ENCODE measurements around the gene POMC.
"Not testable (repeated sequence)": the region's sequence is repeated elsewhere in the genome, so short reads cannot be mapped to it uniquely, and the experiment has no call there.

POMC gene

DNA sequence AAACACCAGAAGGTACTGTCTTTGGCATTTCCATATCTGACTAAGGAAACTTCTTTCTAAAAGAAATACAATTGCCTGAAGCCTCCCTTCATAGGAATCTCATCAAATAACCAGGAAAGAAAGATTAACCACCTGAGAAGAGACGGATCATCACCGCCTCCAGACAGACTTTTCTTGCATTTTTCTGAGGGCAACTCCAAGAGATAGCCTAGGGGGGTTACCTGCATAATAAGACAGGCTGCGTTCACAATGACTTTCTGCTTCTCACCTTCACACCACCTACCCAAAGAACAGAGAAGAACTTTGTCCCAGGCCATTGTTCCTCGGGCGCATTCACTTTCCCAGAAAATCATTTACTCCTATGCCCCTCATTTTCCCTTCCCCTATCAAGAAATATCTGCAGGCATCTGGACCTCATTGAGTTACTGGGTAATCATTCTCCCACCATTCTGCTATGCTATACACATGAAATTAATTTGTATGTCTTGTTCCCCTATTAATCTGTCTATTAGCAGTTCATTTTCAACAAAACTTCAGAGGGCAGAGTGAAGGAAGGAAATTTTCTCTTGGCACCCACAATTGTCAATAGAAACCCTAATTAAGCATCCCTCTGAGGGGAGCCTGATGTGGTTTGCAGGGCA, 8.3 kb upstream of the POMC start:
- no peak for DNase-seq (ENCODE audit: low read depth)

- DNase-seq (ENCODE audit: low read depth) = no peak
Measured at GRCh38 chr2:25176138-25176537, 7.8 kb upstream of the POMC start.

DNA sequence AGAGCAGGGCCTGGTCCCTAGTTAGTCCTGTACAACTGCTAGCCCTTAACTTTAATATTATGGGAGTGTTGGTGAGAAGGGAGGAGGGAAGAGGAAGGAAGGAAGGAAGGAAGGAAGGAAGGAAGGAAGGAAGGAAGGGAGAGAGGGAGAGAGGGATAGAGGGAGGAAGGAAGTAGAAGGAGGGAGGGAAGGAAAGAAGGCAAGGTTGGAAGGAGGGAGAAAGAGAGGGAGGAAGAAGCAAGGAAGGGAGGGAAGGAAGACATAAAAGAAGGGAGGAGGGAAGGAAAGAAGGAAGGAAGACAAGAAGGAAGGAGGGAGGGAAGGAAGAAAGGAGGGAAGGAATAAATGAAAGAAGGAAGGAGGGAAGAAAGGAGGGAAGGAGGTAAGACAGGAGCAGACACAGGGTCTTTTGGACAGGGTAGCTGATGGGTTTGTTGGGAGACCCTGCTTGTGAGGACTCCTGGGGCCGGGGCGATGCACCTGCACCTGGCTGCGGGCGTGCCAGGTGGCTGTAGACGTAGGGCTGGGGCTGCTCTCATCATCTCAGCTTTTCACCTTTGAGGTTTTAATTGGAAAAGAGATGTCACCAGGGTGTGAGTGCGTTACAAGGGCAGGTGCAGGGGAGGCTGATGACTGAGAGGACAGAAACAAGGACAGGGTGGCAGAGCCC, 5.9 kb upstream of the POMC start:
- DNase-seq (ENCODE audit: low read depth) = no peak

- DNase-seq (ENCODE audit: low read depth) = no peak
Measured at GRCh38 chr2:25173719-25174118, 5.3 kb upstream of the POMC start.

- no peak for DNase-seq (ENCODE audit: low read depth)
Measured at GRCh38 chr2:25170888-25171287, 2.5 kb upstream of the POMC start.

- DNase-seq (ENCODE audit: low read depth) = no peak
Measured at GRCh38 chr2:25169073-25169470, 692 bp upstream of the POMC start.

GRCh38 chr2:25165992-25166875, 2.1 kb downstream of the POMC start:
- DNase-seq (ENCODE audit: low read depth) = no peak

DNA sequence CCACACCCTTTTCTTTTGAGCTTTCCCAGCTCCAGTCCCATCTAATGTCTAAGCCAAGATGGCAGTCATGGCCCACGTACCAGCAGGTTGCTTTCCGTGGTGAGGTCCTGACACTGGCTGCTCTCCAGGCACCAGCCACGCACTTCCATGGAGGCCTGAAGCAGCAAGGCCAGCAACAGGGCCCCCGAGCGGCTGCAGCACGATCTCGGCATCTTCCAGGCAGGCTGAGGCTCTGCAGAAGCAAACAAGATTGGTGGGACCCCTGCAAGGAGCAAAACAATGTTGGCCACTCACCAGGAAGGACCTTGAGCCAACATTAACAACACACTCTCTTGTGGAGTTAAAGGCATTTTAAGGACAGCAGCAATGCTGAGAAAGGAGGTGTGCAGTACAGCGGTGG, 3.8 kb downstream of the POMC start:
- no peak for DNase-seq (ENCODE audit: low read depth)

DNA sequence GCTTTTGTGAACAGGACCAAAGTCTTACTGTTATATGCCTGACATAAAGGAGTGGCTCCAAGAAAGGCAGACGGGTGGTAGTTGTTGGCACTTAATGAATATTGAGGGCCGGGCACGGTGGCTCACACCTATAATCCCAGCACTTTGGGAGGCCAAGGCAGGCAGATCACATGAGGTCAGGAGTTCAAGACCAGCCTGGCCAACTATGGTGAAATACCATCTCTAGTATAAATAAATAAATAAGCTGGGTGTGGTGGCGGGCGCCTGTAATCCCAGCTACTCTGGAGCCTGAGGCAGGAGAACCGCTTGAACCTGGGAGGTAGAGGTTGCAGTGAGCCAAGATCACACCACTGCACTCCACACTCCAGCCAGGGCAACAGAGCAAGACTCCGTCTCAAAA, 6.3 kb downstream of the POMC start:
- not testable (repeated sequence) for DNase-seq (ENCODE audit: low read depth)

GRCh38 chr2:25161055-25161781, 7.2 kb downstream of the POMC start:
- peak; percentile 39 for DNase-seq (ENCODE audit: low read depth)

DNA sequence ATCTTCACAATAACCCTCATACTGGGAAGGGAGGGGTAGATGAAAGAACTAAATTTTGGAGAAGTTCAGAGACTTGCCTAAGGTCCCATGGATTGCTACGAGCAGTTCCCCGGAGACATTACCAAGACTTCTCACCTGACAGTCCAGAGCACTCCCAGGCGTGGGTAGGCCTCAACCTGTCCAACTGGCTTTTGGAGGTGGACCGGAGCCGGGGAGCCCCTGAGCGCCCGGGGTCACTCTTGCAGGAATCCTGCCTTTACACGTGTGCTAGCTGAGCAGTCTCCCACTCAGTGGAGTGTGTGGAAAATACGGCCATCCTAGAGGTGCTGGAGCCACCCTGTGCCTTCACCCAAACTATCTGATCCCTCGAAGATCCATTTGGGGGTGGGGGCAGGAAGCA, 8.0 kb downstream of the POMC start:
- DNase-seq (ENCODE audit: low read depth) = no peak

DNA sequence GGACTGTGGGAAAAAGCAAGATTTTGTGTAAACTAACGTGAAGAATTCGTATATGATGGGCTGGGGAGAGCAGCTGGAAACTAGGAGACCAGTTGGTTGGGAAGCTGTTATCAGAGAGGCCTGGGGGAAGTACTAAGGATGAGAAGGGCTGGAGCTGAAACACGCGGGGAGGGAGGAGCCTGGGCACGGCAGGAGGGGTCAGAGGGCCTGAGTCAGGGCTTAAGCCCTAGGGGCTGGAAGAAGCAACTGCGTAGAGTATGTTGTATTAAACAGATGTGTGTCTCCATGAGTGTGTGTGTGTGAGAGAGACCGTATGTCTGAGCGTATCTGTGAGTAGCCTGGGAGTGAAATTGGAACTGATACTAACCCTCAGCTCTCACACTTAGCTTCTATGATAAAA, 8.4 kb downstream of the POMC start:
- DNase-seq (ENCODE audit: low read depth) = no peak

- no peak for DNase-seq (ENCODE audit: low read depth)
Measured at GRCh38 chr2:25158096-25158852, 10.1 kb downstream of the POMC start.

DNA sequence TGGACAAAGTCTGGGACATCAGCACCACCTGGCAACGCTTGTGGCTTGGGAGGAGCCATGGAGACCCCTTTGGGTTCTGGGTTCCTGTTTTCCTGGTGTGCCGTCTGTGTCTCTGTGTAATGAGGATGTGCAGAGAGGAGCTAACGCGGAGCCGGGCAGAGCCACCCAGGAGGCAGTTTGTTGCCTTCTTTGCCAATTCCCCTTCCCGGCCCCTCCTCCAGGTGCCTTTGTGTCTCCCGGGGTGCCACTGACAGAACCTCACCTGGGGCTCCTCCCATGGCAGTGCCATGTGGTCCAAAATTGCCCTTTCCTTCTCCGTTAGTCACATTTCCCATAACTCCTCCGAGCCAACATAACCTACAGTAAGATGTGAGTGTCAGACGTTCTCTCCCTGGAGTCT, 13.0 kb downstream of the POMC start:
- DNase-seq (ENCODE audit: low read depth) = no peak

GRCh38 chr2:25151718-25152117, 16.7 kb downstream of the POMC start:
- DNase-seq (ENCODE audit: low read depth) = no peak

DNA sequence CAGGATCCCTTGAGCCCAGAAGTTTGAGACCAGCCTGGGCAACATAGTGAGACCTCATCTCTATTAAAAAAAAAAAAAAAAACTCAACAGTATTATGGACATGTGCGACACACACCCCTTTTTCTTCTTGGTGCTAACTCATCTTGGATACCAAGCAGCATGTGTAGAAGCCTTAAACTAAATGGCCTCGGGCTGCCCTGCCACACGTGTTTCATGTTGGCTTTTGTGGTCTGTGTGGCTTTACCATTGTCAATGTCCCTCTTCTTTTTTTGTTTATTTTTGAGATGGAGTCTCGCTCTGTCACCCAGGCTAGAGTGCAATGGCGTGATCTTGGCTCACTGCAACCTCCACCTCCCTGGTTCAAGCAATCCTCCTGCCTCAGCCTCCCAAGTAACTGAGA, 17.4 kb downstream of the POMC start:
- not testable (repeated sequence) for DNase-seq (ENCODE audit: low read depth)

GRCh38 chr2:25149646-25150045, 18.7 kb downstream of the POMC start:
- no peak for DNase-seq (ENCODE audit: low read depth)

DNA sequence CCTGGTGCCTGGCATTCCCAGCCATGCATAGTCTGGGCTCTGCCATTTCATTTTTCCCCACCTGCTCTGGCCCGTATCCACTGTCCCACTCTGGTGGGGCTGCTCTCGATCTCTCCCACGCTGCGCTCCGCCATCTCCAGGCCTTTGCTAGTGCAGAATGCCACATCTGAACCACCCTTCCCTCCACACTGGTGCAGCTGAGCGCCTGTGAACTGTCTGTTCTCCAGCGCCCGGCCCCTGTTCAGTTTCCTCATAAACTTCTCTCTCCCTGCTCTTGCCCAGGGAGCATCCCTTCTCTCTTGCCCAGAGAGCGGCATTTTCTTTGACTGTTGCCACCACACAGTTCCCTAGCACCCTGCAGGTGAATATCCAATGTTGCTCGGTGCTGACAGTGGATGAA, 21.5 kb downstream of the POMC start:
- DNase-seq (ENCODE audit: low read depth) = no peak

DNA sequence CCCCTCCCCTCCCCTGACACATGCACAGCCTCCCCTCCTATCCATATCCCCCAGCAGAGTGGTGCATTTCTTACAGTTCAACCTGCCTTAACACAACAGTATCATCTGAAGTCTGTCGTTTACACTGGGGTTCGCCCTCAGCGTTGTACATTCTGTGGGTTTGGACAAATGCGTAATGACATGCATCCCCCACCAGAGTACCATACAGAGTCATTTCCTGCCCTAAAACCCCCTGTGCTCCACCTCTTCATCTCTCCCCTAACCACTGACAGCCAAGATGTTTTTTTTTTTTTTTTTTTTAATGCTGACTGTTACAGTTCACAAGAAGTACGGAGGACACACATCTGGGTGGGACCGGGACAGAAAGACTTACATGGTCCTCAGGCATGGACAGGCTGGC, 22.6 kb downstream of the POMC start:
- DNase-seq (ENCODE audit: low read depth) = no peak

DNA sequence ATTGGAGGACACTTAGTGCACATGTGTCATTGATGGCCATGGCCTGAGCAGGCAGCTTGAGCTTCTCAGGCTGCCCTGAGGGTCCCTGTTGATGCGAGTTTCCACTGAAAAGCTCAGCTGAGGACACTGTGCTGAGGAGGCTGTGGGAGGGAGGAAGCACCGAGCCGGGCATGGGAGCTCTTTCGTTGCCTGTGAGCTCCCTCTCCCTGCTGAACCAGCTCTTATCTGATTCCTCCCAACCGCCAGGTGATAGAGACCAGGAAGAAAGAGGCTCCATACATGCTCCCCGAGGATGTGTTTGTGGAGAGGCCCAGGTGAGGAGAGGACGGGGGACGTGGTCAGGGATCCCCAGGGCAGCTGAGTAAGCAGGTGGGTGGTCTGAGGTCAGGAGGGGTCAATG, 27.3 kb downstream of the POMC start:
- DNase-seq (ENCODE audit: low read depth) = no peak

DNA sequence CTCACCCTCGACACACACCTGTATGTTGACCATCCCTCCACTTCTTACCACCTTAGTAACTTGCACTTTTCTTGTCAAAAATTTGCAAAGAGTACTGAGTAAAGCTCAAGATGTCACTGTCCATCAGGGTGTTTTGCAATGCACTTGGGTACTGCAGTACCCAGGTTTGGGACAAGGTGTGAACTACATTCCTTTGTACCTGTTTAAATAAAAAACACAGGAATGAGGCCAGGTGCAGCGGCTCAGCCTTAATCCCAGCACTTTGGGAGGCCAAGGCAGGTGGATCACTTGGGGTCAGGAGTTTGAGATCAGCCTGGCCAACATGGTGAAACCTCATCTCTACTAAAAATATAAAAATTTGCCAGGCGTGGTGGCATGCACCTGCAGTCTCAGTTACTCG, 27.8 kb downstream of the POMC start:
- not testable (repeated sequence) for DNase-seq (ENCODE audit: low read depth)

DNA sequence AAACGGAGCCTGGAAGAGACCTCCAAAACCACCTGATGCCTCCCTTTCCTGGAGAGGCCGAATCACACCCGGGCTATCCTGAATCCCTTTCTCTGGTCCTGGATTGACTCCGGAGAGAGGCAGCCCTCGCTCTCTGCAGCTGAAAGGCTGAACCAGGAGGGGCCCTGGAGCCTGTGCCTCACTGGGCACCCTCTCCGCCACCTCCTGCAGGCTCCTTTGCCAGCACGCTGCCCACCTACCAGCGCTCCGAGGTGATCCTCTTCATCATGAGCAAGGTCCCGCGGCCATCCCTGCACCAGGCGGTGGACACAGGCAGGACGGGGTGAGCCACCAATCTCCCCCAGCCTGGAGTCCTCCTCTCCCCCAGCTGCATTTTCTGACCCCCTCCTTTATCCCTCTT, 35.7 kb downstream of the POMC start:
- DNase-seq (ENCODE audit: low read depth) = no peak

Measured in stimulated activated CD8-positive, alpha-beta memory T cell treated with anti-CD3 and anti-CD28 coated beads, Interleukin-15, amount 100 ng/mL, for 24 hours (primary cell).